HG03565 (cell line): Measurements from ENCODE around the gene RCC1.
"Not testable (repeated sequence)": the region's sequence is repeated elsewhere in the genome, so short reads cannot be mapped to it uniquely, and the experiment has no call there.

Experiments
- ATAC-seq: cut with Tn5 transposase; IDR thresholded peaks from one replicate; pipeline ENCODE4 v1.9.1; 2021; ENCODE audit warnings: mild to moderate bottlenecking, moderate library complexity; ENCODE audit not compliant: unreplicated experiment

The RCC1 gene, protein sequence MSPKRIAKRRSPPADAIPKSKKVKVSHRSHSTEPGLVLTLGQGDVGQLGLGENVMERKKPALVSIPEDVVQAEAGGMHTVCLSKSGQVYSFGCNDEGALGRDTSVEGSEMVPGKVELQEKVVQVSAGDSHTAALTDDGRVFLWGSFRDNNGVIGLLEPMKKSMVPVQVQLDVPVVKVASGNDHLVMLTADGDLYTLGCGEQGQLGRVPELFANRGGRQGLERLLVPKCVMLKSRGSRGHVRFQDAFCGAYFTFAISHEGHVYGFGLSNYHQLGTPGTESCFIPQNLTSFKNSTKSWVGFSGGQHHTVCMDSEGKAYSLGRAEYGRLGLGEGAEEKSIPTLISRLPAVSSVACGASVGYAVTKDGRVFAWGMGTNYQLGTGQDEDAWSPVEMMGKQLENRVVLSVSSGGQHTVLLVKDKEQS

DNA sequence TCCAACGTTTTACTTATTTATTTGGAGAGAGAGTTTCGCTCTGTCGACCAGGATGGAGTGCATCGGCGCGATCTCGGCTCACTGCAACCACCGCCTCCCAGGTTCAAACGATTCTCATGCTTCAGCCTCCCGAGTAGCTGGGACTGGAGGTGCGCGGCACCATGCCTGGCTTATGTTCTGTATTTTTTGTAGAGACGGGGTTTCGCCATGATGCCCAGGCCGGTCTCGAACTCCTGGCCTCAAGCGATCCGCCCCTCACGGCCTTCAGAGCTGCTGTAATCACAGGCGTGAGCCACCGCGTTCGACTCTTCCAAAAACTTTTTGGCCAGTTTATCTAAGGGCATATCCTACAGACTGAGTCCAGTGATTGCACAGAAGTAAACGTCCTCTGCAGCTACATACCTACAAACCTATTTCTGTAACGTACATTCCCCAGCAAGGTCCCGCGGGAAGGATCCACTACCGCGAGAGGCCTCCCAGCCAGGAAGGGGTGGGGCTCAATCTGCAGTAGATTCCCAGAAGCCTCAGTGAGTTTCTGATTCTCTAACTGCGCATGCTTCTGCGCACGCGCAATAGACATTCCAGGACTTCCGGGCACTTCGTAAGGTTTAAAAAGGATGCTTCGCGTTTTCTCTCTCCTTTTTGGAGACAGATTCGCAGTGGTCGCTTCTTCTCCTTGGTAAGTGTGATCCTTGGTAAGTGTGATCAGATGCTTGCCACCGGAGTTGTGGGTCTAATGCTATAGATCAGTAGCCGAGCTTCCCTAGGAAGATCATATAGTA, at the start of gene RCC1:
Gene RCC1 (plus strand): TSS at position 638 of the 782 bp plus-strand sequence. CDS start 23,824 bp downstream, outside the sequence.
- ATAC-seq: peak; percentile 72

DNA sequence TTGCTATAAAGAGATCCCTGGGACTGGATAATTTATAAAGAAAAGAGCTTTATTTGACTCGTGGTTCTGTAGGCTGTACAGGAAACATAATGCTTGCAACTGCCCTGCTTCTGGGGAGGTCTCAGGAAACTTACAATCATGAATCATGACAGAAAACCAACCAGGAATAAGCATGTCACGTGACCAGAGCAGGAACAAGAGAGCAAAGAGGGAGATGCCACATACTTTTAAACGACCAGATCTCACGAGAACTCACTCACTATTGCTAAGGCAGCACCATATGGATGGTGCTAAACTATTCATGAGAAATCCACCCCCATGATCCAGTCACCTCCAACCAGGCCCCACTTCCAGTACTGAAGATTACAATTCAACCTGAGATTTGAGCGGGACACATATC, 49.8 kb upstream of the RCC1 start:
- ATAC-seq: no peak

DNA sequence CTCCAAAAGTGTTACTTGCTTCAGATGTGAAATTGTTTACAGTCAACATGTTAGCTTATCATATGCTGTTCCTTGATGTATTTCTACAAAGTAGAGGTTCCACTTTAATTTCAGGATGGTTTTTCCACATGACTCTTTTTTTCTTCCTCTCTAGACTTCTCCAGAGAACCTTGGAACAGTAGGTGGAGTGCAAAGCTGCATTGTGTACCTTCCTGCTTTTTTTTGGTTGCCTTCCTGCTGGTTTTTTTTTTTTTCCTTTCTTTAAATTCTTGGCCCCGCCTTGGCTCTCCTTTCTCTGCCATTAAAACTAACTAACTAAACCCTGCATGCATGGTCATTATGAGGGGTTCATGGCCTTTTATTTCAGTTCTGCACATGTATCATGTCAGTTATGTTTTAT, 48.2 kb upstream of the RCC1 start:
- no peak for ATAC-seq

DNA sequence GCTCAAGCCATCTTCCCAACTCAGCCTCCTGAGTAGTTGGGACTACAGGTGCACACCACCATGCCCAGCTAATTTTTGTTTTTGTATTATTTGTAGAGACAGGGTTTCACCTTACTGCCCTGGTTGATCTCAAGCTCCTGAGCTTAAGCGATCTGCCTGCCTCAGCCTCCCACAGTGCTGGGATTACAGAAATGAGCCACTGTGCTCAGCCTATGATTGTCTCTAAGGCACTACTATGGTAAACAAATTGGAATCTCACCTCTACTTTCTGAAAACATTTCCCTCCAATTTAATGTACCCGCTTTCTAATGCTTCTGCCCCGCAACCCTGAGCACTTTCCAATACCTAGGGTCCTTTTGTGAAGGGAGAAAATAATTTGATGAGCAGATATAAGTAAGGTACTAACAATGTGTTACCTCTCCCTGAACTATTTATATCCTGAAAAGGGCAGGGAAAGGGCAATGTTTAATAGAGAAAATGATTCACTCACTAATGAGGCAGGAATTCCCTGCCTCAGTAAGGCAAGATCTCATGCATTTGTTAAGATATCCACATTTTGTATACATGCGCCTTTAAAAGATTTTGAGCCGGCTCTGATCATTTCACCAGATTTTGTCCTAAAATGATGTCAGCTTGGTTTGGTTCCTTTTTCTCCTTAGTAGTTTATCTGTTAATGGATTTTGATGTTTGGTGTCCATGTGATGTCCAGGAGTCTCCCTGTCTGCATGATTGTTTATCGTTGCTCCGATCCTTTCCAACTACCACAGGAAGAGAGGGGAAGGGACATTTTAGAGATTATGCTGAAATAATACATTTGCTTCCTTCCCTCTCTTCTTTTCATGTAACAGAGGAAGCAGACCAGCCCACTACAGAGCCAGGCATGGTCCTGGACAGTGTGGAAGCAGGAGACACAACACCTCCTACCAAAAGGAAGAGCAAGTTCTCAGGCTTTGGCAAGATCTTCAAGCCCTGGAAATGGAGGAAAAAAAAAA, 47.3 kb upstream of the RCC1 start:
- ATAC-seq: no peak

DNA sequence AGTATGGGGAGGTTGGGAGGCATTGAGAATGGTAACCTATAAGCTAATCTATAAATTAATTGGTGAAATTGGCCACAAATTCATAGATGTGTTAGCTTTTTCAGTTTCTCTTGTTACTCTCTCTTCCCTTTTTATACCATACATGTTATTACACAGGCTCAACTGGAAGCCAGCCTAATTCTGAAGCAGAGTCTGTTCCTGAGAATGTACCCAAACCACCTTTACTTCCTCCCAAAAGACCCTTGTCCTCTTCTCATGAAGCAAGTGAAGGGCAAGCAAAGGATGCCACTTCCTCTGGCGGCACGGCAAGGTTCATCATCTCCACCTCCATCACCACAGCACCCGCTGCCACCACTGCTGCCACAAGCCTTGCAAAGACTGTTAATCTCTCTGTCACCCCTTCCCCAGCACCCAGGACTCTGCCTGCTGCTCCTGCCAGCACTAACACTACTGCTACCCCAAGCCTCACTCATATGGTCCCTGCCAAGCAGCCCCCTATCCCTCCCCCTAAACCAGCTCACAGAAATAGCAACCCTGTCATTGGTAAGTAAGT, 39.5 kb upstream of the RCC1 start:
- no peak for ATAC-seq

DNA sequence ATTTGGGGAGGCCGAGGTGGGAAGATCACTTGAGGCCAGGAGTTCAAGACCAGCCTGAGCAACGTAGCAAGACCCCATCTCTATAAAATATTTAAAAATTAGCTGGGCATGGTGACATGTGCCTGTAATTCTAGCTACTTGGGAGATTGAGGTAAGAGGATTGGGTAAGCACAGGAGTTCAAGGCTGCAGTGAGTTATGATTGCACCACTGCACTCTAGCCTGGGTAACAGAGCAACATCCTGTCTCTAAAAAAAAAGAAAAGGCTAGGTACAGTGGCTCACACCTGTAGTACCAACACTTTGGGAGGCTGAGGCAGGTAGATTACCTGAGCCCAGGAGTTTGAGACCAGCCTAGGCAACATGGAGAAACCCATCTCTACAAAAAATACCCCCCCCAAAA, 35.7 kb upstream of the RCC1 start:
- no peak for ATAC-seq

DNA sequence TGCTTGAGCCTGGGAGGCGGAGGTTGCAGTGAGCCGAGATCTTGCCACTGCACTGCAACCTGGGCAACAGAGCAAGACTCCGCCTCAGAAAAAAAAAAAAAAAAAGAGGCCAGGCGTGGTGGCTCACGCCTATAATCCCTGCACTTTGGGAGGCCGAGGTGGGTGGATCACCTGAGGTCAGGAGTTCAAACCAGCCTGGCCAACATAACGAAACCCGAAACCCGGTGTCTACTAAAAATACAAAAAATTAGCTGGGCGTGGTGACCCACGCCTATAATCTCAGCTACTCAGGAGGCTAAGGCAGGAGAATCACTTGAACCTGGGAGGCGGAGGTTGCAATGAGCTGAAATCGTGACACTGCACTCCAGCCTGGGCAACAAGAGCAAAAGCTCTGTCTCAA, 26.3 kb upstream of the RCC1 start:
- ATAC-seq: not testable (repeated sequence)

DNA sequence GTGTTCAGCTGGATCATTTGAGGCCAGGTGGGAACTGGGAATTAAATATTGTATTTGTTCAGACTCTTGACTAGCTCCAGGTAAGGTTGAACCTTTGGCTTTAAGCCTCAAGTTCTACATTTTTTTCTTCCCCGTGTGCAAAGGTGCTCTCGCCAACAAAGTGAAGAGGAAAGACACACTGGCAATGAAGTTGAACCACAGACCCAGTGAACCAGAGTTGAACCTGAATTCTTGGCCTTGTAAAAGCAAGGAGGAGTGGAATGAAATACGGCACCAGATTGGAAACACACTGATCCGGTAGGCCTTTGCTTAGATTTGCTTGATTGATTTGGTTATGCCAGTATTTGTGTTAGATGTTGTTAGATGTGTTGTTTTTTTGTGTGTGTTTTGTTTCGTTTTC, 25.5 kb upstream of the RCC1 start:
- no peak for ATAC-seq

DNA sequence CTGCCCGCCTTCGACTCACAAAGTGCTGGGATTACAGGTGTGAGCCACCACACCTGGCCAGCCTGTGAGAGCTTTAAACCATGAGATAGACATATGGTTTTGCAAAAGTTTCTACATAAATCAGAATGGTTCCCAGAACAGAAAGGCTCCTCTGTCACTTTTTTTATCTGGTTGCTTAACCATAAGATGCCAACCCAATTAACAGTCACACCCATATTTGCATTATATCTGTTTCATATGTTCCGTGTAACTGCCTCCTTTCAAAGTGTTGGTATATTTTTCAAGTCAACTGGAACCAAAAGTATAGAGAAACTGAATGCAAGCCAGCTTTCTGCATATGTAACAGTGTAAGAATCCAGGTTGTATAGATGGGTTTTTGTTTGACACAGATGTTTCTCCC, 23.7 kb upstream of the RCC1 start:
- no peak for ATAC-seq

DNA sequence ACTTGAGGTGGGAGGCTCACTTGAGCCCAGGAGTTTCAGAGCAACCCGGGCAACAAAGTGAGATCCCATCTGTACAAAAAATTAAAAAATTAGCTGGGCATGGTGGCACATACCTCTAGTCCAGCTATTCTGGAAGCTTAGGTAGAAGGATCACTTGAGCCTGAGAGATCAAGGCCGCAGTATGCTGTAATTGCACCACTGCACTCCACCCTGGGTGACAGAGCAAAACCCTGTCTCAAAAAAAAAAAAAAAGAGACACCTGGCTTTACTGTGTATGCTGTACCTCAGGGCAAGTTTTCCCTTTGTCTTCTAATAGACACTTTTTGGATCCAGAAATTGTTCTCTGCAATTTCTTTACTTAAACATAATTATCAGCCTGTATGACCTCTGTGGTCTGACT, 23.1 kb upstream of the RCC1 start:
- no peak for ATAC-seq

DNA sequence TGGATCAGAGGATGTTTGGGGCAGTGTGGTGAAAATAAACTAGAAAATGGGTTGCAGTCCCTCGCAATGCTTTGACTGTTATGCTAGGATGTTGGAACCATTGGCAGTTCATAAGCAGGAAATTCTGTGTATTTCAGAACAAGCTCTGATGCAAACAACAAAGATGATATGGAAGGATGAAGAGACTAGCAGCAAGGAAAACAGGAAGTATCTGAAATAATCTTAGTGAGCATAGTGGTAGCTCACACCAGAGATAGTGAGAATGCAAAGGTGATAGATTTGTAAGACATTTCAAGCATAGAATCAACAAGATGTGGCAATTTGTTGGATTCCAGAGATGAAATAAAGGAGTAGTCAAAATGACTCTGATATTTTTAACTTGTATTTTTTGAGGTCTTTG, 11.1 kb upstream of the RCC1 start:
- no peak for ATAC-seq

DNA sequence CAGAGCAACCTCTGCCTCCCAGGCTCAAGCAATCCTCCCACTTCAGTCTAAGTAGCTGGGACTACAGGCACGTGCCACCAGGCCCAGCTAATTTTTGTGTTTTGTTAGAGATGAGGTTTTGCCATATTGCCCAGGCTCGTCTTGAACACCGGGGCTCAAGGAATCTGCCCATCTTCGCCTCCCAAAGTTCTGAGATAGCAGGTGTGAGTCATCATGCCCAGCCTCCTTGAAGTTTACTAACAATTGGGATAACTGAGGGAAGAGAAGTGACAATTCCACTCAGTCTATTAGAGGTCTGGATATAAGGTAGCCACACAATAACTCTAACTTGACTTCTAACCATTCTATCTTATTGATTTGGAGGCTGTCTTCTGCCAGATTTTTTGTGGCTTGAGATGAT, 6.3 kb upstream of the RCC1 start:
- ATAC-seq: no peak

DNA sequence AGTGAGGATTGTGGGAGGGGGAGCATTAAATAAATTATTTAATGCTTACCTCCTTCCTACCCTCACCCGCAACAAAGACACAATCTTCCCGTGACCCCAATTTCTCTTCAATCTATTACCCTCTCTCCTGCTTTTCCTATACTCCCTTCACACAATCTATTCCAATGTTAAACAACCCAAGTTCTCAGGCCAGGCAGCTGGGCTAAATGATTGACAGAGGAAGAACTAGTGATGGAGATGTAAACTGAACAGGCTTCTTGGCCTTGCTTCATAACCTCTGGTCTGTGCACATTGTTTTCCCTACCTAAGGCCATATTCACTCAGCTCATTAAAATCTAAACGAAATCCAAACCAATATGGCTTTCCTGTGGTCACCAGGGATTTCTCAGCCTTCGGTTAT, 3.9 kb upstream of the RCC1 start:
- ATAC-seq: no peak

DNA sequence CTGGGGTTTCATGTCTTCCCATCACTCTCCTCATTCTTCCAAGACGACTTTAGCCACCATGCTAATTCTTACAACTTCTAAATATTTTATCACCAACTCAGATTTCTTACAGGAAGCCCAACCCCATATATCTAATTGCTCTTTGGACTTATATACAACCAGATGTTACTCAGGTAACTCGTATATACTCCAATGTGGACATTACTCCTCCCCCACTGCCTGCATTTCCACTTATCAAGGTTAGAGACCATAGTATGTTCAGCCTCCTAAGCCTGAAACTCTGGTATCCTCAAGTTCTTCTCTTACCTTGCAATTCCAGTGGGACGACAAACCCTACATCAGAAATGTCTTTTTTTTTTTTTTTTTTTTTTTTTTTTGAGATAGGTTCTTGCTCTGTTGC, 2.7 kb upstream of the RCC1 start:
- ATAC-seq: no peak

DNA sequence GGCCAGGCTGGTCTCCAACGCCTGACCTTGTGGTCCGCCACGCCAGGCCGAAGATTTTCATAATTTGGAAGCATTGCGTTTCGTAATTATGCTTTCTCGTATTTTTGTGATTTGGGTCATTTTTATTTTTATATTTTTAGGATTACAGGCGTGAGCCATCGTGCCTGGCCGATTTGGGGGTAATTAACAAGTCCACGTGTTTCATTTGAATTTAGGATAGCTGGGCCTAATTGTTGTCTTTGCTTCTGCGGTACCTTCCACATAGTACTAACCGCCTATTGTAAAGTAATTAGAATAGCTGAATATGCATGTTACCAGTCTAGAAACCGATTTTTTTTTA, 1.0 kb downstream of the RCC1 start:
- ATAC-seq: no peak

DNA sequence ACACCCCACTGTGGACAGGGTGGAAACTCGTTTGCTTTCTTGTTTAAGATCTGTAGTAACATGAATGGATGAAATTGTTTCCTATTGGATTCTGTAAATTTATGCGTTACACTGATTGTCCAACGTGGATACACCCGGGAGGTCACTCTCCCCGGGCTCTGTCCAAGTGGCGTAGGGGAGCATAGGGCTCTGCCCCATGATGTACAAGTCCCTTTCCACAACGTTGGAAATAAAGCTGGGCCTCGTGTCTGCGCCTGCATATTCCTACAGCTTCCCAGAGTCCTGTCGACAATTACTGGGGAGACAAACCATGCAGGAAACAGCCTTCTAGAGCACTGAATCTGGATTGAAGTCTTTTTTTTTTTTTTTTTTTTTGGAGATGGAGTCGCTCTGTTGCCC, 1.4 kb downstream of the RCC1 start:
- ATAC-seq: no peak

DNA sequence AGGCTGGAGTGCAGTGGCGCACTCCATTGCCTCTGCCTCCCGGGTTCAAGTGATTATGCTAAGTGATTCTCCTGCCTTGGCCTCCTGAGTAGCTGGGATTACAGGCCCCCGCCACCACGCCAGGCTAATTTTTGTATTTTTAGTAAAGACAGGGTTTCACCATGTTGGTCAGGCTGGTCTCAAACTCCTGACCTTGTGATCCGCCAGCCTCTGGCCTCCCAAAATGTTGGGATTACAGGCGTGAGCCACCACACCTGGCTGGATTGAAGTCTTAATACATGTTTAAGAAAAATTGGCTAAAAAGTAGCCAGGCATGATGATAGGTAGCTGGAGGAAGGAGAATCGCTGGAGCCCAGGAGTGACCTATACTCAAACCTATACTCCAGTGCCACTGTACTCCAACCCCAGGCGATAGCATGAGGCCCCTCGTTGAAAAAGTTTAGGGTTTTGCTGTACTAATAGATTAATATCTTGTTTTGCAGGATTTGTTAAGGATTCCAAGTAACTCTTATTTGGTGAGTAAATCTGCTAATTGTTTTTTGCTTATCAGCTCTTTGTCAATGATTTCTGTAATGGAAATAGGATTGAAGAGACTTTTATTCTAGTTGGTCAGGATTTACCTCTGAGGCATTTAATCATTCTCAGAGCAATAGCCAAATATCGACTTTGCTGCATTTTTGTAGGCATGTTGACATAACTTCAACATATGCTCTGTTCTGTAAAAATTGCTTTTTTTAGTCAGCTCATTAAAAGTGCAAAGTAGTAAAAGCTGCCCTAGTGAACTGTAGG, 2.0 kb downstream of the RCC1 start:
- no peak for ATAC-seq

DNA sequence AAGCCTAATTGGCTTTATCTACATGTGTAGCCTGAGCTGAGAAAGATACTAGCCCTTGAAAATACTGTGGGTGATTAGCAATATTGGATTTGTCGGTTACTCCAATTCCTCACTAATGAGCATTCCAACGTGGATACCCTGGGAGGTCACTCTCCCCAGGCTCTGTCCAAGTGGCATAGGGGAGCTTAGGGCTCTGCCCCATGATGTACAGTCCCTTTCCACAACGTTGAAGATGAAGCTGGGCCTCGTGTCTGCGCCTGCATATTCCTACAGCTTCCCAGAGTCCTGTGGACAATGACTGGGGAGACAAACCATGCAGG, 2.6 kb downstream of the RCC1 start:
- ATAC-seq: no peak

DNA sequence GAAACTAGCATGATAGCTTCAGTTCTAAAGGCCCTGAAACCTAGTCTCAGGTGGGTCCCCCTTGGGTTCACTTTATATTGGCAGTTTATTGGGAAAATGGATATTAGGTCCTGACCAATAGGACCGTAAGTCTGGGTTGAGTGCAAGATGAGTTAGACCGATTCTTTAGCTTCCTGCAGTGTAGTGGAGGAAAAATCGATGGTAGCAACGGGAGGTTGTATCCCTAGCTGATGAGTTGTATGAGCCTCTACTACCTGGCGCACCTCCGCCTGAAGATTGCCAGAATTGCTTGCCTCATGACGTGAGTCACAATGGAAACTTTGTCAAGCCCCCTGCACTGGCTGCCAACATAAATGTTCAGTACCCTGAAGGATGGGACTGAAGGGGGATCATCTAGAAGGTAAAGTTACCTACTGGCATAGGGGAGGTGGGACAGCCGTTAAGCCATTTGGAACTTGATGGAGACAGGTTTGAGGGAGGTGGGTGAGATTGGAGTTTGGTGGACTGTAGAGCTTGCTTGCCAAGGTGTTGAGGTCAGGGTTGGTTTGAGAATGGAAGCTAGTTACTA, 3.9 kb downstream of the RCC1 start:
- no peak for ATAC-seq
